Heart left ventricle (tissue), 16 donors: ENCODE data around the gene LUC7L3. TPM values are rescaled to one million over a fixed set of nuclear protein-coding genes. Genes with fewer than 3 reads are reported as not detected.

Experiments used
- ATAC-seq, 4 donors: fragments of 200-7000 bp; cut with Tn5 transposase; one replicate each; pipeline ENCODE4 v1.9.1; 2020 to 2022; ENCODE audit warnings: moderate library complexity in 4 of 4, mild to moderate bottlenecking in 3 of 4, moderate number of reproducible peaks in 1 of 4
- DNase-seq, 5 donors: peaks; one replicate each; pipeline ENCODE4 v3.0.0-alpha.2; 2020
- H3K27ac ChIP-seq, 12 donors: fragments of 200-600 bp; sonication (generic) in 4 of 12; one replicate each; pipeline versions ENCODE4 v1.5.0 to v1.8.0; 2016 to 2022; ENCODE audit warnings: mild to moderate bottlenecking in 2 of 12
- H3K27me3 ChIP-seq, 9 donors: fragments of 200-600 bp; sonication (generic) in 2 of 9; one replicate each; pipeline versions ENCODE4 v1.5.1 to v1.8.0; 2016 to 2022; ENCODE audit warnings: mild to moderate bottlenecking in 3 of 9
- H3K36me3 ChIP-seq, 9 donors: fragments of 200-600 bp; sonication (generic) in 2 of 9; one replicate each; pipeline versions ENCODE4 v1.5.0 to v1.8.0; 2018 to 2022; ENCODE audit warnings: mild to moderate bottlenecking in 2 of 9
- H3K4me1 ChIP-seq, 12 donors: fragments of 200-600 bp; sonication (generic) in 4 of 12; one replicate each; pipeline versions ENCODE4 v1.5.0 to v1.8.0; 2016 to 2022; ENCODE audit warnings: mild to moderate bottlenecking in 3 of 12
- H3K4me3 ChIP-seq, 12 donors: fragments of 200-600 bp; sonication (generic) in 4 of 12; one replicate each; pipeline versions ENCODE4 v1.5.0 to v1.8.0; 2017 to 2022; ENCODE audit warnings: mild to moderate bottlenecking in 9 of 12, moderate library complexity in 4 of 12
- H3K9me3 ChIP-seq, 12 donors: fragments of 200-600 bp; sonication (generic) in 4 of 12; one replicate each; pipeline versions ENCODE4 v1.5.0 to v1.8.0; 2016 to 2022; ENCODE audit warnings: mild to moderate bottlenecking in 1 of 12
- POLR2A ChIP-seq, 2 donors: fragments of 450-650 bp; IDR thresholded peaks; one replicate each; pipeline ENCODE4 v1.6.1; 2017; ENCODE audit warnings: antibody characterized with exemption in 2 of 2, mild to moderate bottlenecking in 2 of 2, moderate library complexity in 2 of 2
- WGBS, 4 donors: extraction: QIAGEN DNeasy Blood & Tissue Kit in 2 of 4; methylation state at CpG; one replicate each; pipeline versions ENCODE4 v1.1.5 to v1.1.7; 2013 to 2018; 5-methylcytosine and 5-hydroxymethylcytosine counted together
- intact Hi-C, 10 donors: fragments of 100-400 bp; cut with DNase I; formaldehyde crosslinking; loops; one replicate each; pipeline versions ENCODE4 v1.11.1 to v1.14.2; 2022
- polyA plus RNA-seq, 2 donors: library from polyadenylated mRNA; stranded (reverse); fragments of 200-250 nt; gene quantifications; one replicate each; pipeline ENCODE4 v1.2.3, GENCODE V29; 2013
- total RNA-seq, 9 donors: library from RNA; depleted of rRNA in 2 of 9; stranded (reverse); fragments of >200 nt in 2 of 9; fragmentation: NEBNext Ultra II Directional in 3 of 9; extraction: Animal tissue kit (Norgen Biotek cat#: 25700) in 3 of 9; gene quantifications; one replicate each; pipeline versions ENCODE4 v1.1.0 to v1.2.4, GENCODE V29; 2016 to 2023
- TF ChIP-seq, protein P1 (sequence below), 12 donors: fragments of 200-600 bp; sonication (generic) in 4 of 12; IDR thresholded peaks; one replicate each; pipeline versions ENCODE4 v1.5.0 to v1.8.0; 2018 to 2022; ENCODE audit warnings: antibody characterized with exemption in 12 of 12, mild to moderate bottlenecking in 5 of 12
- donor health status: ischemic (EF 13 %, LVEDD 7.1; RV severe dilation, severe dysfunction).
- donor health status: healthy with polysubstance abuse.
- donor health status: DM: no; HTN: yes; CAD: no.
- donor health status: DM: no; HTN: no; CAD: no.
- donor health status: ischemic (EF 25% LVEDD 6.9; RV normal size, moderate dysfunction).
- donor health status: ischemic (EF 25% LVEDD 5.7; RV mildly dilated, moderate dysfunction).
- donor health status: healthy.
- donor health status: DM: yes; HTN: yes; CAD: no.
- donor health status: ischemic (EF 35%, LVEDD 5.7; RV mildly dilated, moderate dysfunction).
- donor health status: nonischemic (EF 11% LVEDD 7.7; RV severe dilation, severe dysfunction).
- donor health status: DM: yes; HTN: yes; CAD: no.
- donor health status: PGD.
- donor health status: ischemic (EF 29% LVEDD 5.4; RV normal size, mild dysfunction).
- donor health status: nonischemic (EF 23%, LVEDD 6.1; RV moderate dilation, normal function).

The LUC7L3 gene
- total and polyA plus RNA-seq, 11 donors: 16.5 to 89.0 (median 52.1) TPM

DNA sequence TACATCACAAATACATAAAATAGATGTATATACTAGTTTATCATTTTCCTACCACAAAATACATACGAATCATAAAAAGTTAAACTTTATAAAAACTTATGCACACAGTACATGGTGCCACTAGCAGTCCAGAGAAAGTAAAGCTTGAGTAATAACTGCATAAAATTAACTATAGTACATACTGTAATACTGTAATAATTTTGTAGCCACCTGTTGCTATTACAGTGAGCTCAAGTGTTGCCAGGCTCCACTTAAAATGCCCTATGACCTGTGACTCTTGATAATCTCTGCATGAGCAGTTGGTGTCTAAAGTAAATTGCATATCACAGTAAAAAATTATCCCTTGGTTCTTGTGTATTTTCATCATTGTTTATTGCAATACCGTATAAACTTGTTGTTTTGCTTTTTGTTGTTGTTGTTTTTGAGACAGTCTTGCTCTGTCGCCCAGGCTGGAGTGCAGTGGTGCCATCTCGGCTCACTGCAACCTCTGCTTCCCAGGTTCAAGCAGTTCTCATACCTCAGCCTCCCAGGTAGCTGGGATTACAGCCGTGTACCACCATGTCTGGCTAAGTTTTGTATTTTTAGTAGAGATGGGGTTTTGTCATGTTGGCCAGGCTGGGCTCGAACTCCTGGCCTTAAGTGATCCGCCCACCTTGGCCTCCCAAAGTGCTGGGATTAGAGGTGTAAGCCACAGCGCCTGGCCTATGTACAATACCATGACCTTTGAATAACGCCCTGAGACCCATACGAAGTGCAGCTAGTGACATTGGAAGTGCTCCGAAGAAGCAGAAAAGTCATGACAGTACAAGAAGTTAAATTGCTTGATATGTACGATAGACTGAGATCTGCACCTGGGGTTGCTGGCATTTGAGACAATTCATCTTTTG, 6.6 kb downstream of the LUC7L3 start:
- H3K4me1 ChIP-seq: peaks cover 8 to 95% (median 84%) of the 10 kb centered on the region in 12 donors
- H3K27me3 ChIP-seq: no peaks in the 10 kb centered on the region
- DNase-seq (no peak), ATAC-seq (peak in 1 of 4 donors; percentile 4)
- no peak overlapping the region for H3K4me3 ChIP-seq
- WGBS, 4 donors: 61 to 70% (median 66%) methylated on average over 12 of the region's 12 CpGs
- no peak for TF ChIP-seq POLR2A (IDR thresholded peaks at IDR 0.05)
- TF ChIP-seq, protein P1, sequence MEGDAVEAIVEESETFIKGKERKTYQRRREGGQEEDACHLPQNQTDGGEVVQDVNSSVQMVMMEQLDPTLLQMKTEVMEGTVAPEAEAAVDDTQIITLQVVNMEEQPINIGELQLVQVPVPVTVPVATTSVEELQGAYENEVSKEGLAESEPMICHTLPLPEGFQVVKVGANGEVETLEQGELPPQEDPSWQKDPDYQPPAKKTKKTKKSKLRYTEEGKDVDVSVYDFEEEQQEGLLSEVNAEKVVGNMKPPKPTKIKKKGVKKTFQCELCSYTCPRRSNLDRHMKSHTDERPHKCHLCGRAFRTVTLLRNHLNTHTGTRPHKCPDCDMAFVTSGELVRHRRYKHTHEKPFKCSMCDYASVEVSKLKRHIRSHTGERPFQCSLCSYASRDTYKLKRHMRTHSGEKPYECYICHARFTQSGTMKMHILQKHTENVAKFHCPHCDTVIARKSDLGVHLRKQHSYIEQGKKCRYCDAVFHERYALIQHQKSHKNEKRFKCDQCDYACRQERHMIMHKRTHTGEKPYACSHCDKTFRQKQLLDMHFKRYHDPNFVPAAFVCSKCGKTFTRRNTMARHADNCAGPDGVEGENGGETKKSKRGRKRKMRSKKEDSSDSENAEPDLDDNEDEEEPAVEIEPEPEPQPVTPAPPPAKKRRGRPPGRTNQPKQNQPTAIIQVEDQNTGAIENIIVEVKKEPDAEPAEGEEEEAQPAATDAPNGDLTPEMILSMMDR (IDR thresholded peaks at IDR 0.05): no peak
- no peak overlapping the region for H3K27ac ChIP-seq
- no peaks in the 10 kb centered on the region for H3K36me3 ChIP-seq
- intact Hi-C loops: no loop called here
- no peaks in the 10 kb centered on the region for H3K9me3 ChIP-seq

DNA sequence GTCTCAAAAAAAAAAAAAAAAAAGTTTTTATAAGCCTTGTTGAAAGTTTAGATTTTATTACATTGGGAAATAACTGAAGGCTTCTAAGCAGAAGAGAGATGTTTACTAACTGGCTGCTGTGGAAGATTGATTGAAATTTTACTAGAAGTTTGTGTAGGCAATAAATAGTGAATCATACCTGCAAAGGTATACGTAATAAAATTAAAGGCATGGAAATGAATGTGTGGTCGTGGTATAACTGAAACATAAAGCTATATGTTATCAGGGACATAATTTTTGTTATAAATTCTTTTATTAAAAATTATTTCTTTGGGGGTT, 8.7 kb downstream of the LUC7L3 start:
- TF ChIP-seq, protein P1 (IDR thresholded peaks at IDR 0.05): no peak
- TF ChIP-seq POLR2A (IDR thresholded peaks at IDR 0.05): no peak
- WGBS, 4 donors: 86 to 91% (median 88%) methylated on average over 2 of the region's 2 CpGs
- ATAC-seq (no peak), DNase-seq (no peak)
- no peak overlapping the region for H3K4me3 ChIP-seq
- no peaks in the 10 kb centered on the region for H3K9me3 ChIP-seq
- intact Hi-C loops: no loop called here
- H3K4me1 ChIP-seq: peaks cover 0 to 92% (median 77%) of the 10 kb centered on the region in 12 donors
- H3K27ac ChIP-seq: no peak overlapping the region
- no peaks in the 10 kb centered on the region for H3K27me3 ChIP-seq
- peaks cover 0 to 2% (median 0%) of the 10 kb centered on the region in 9 donors for H3K36me3 ChIP-seq

DNA sequence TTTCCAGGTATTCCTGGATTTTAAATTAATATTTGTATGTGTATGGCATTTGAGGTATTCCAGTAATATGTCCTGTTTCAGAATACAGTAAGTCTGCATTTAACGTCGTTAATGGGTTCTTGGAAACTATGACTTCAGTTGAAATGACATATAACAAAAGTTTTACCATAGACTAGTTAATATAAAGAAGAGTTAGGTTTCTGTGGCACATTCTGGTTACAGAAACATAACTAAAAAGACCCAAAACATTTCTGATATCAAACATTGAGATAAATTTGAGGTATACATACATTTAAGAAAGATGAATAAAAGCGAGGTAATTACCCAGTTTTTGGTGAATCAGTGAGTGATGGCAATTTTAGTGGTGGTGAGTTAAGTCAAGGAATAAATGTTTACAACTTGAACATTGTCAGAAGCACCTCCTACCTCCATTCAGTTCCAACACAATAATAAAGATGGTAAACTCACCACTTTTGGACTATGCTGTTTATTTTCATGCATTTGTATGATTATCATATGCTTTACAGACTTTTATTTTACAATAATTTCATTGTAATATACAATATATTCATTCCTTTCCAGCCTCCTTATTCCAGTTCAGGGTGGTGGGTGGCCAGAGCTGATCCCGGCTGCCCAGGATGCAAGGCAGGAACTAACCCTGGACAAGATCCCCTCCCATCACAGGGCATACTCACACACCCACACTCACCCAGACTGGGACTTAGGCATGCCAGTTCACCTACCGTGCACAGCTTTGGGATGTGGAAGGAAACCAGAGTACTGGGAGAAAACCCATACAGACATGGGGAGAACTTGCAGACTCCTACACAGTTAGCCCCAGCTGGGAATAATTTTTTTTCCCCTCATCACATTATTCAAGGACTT, 9.7 kb downstream of the LUC7L3 start:
- peak in 2 of 4 donors; percentile 14 to 47 for ATAC-seq
- H3K27me3 ChIP-seq: no peaks in the 10 kb centered on the region
- intact Hi-C loops: no loop called here
- 60 to 65% (median 63%) methylated on average over 5 of the region's 5 CpGs for whole genome bisulfite sequencing, 4 donors
- H3K36me3 ChIP-seq: peaks cover 0 to 2% (median 0%) of the 10 kb centered on the region in 9 donors
- no peak overlapping the region for H3K4me3 ChIP-seq
- peaks cover 0 to 86% (median 69%) of the 10 kb centered on the region in 12 donors for H3K4me1 ChIP-seq
- no peak for TF ChIP-seq POLR2A (IDR thresholded peaks at IDR 0.05)
- TF ChIP-seq, protein P1 (IDR thresholded peaks at IDR 0.05): no peak
- H3K9me3 ChIP-seq: no peaks in the 10 kb centered on the region
- H3K27ac ChIP-seq: no peak overlapping the region
- DNase-seq: no peak
